ENCODE results near the gene ATG9B.

Gene ATG9B

DNA sequence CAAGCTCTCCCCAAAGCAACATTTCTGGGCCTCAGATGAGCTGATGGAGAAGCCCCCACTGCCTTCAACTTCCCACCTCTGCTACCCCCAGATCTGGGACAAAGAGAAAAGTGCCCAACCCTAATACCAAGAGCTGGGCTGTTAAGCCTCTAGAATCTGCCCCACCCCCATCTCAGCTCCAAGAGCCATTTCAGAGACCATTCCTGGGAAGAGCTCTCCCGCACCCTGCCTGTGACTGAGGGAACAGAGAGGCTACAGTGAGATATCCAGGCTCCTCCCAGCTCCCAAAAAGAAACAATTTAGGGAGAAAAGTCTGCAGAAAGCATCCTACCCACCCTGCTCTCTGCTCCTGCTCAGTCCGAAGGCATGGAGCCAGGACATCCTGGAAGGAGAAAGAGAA is 43.6 kb downstream of the ATG9B start:
- POLR2A ChIA-PET: no interaction called here
- TF ChIP-seq CTCF (IDR thresholded peaks at IDR 0.05; ENCODE audit: control extremely low read depth, extremely low read depth, low read depth, missing control alignments): no peak
- no peak for DNase-seq (ENCODE audit: extremely low spot score)
- CTCF ChIA-PET: interaction anchor here (0.6 to 3.2 kb wide), 8 partner anchors 8 to 82 kb away, joined by 3 to 20 read pairs (median 6); partner anchors contain the start of gene NOS3

- no peak for TF ChIP-seq CTCF (IDR thresholded peaks at IDR 0.05; ENCODE audit: control extremely low read depth, extremely low read depth, low read depth, missing control alignments)
- CTCF ChIA-PET: interaction anchor here (1.3 to 3.2 kb wide), 9 partner anchors 8 to 144 kb away, joined by 3 to 20 read pairs (median 7); partner anchors contain the start of gene NOS3
- no peak for DNase-seq (ENCODE audit: extremely low spot score)
- POLR2A ChIA-PET: no interaction called here
Measured at GRCh38 chr7:150979713-150980390, 44.4 kb downstream of the ATG9B start.

GRCh38 chr7:150978126-150978789 is 46.0 kb downstream of the ATG9B start, which contains the start of gene KCNH2:
TSS of gene KCNH2 (minus strand) at chr7:150978321. CDS start at chr7:150977913, 408 bp downstream.
- DNase-seq (ENCODE audit: extremely low spot score): no peak
- ChIA-PET CTCF (interaction anchor here (1.2 to 3.2 kb wide), 4 partner anchors 15 to 132 kb away, joined by 3 to 20 read pairs (median 14); no protein-coding TSS in a partner anchor), POLR2A (no interaction called here)
- no peak for TF ChIP-seq CTCF (IDR thresholded peaks at IDR 0.05; ENCODE audit: control extremely low read depth, extremely low read depth, low read depth, missing control alignments)

DNA sequence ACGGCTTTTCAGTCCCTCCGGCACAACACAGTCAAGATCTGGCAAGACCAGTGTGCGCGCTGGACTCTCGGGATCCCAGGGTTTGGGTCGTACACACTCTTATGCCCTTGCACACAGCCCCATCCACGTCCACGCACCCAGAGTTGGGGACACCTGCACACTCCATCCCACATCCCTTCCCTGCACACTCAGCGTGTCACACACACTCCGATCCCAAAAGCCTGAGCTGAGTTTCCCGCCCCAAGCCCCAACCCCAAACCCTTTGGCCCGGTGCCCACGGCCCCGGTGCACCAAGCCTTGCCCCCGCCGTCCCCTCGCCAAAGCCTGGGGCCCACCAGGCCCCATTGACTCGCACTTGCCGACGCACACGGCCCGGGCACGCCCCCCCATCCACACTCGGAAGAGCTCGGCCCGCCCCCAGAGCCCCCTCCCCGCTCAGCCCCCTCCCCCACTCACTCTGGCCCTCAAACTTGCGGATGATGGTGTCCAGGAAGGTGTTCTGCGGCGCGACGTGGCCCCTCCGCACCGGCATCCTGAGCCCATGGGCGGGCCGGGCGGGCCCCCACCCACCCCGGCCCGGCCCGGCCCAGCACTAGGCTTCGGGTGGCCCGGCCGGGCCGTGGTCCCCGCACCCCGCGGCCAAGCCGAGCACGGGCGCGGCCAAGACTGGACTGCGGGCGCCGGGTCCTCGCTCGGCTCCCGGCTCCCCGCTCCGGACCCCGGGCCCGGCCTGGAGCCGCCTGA is 46.7 kb downstream of the ATG9B start:
- POLR2A ChIA-PET: no interaction called here
- DNase-seq (ENCODE audit: extremely low spot score): no peak
- CTCF ChIA-PET: interaction anchor here (1.4 to 6.1 kb wide), 2 partner anchors 8 to 14 kb away, joined by 4 to 46 read pairs; no protein-coding TSS in a partner anchor
- no peak for TF ChIP-seq CTCF (IDR thresholded peaks at IDR 0.05; ENCODE audit: control extremely low read depth, extremely low read depth, low read depth, missing control alignments)

DNA sequence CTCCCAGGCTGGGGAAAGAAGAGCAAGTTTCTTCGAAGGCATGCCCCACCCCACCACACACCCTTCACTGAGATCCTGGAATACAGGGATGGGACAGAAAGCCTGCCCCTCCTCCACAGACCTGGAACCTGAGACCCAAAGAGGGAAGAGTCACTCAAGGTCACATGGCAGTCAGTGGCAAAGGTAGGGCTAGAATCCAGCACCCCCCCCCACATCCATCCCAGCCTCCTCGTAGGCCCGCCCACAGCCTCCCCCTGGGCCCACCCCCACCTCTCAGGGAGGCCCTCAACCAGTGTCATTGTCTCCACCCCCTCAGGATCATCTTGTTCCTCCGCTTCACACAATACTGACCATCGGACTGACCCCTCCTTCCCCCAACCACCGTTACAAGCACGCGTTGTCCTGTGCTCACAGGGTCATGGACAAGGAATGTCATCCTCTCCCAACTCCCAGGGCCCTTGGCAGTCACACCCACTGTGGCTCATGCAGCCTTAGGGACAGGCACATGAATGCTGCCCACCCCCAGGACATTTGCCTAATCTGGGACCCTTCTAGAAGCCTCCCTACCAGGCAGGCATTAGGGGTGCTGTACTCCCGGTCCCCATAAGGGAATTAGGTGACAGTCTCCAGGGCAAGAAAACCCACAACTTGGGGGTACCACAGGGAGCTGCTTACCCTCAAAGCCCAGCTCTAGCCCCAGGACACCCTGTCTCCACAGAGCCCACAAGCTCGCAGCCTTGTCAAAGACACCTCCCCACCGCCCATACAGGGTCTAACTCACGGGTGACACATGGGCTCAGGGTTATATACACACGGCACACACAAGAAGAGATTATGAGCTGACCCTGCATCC is 47.5 kb downstream of the ATG9B start:
- no peak for DNase-seq (ENCODE audit: extremely low spot score)
- POLR2A ChIA-PET: no interaction called here
- TF ChIP-seq CTCF (IDR thresholded peaks at IDR 0.05; ENCODE audit: control extremely low read depth, extremely low read depth, low read depth, missing control alignments): no peak
- CTCF ChIA-PET: interaction anchor here (1.3 to 6.1 kb wide), 7 partner anchors 9 to 42 kb away, joined by 4 to 46 read pairs (median 5); no protein-coding TSS in a partner anchor
